IMR-90 (cell line): ENCODE measurements around the gene MAST3. TPM values are rescaled to one million over a fixed set of nuclear protein-coding genes. Genes with fewer than 3 reads are reported as not detected.

Experiments used
- ATAC-seq: fragments of 200-7000 bp; cut with Tn5 transposase; 2 replicates; pipeline ENCODE4 v1.9.1; 2020; ENCODE audit warnings: low read depth, mild to moderate bottlenecking, moderate library complexity
- BruUV-seq: library from RNA; stranded (reverse); fragments of 400-500 nt; replicated peaks from 2 replicates; lab custom pipeline; 2021; lab: Mats Ljungman, UMichigan
- CTCF ChIA-PET: fragments of 300-600 bp; formaldehyde crosslinking; extraction: SDS; loops from one replicate; lab custom pipeline; 2021; ENCODE audit warnings: antibody characterized with exemption; lab: Yijun Ruan, JAX
- POLR2A ChIA-PET: fragments of 300-600 bp; sonication (Branson Sonifier 250); formaldehyde crosslinking; loops from one replicate; lab custom pipeline; 2022; ENCODE audit warnings: antibody characterized with exemption; ENCODE audit not compliant: unreplicated experiment; lab: Charles Lee
- DNase-seq: peaks from one replicate; pipeline ENCODE4 v3.0.0; 2013
- H2AFZ ChIP-seq: replicated peaks from 2 replicates; pipeline ENCODE3; 2013; ENCODE audit warnings: low read length, mild to moderate bottlenecking; ENCODE audit not compliant: poor library complexity
- H2AK5ac ChIP-seq: 2 replicates; pipeline ENCODE4 v1.6.1; 2013; ENCODE audit warnings: low read depth, low read length, inconsistent platforms
- H2AK9ac ChIP-seq: replicated peaks from 2 replicates; pipeline ENCODE3; 2013; ENCODE audit warnings: mild to moderate bottlenecking, low read depth, low read length, moderate library complexity; ENCODE audit not compliant: poor library complexity
- H2BK120ac ChIP-seq: 2 replicates; pipeline ENCODE4 v1.6.1; 2013; ENCODE audit warnings: low read depth, low read length, inconsistent platforms
- H2BK15ac ChIP-seq: 3 replicates; pipeline ENCODE4 v1.6.1; 2013; ENCODE audit warnings: low read depth, low read length, inconsistent platforms
- H2BK20ac ChIP-seq: 2 replicates; pipeline ENCODE4 v1.6.1; 2013; ENCODE audit warnings: low read depth, mild to moderate bottlenecking, inconsistent platforms, low read length, moderate library complexity
- H2BK5ac ChIP-seq: 2 replicates; pipeline ENCODE4 v1.6.1; 2013; ENCODE audit warnings: mild to moderate bottlenecking, low read depth, low read length, inconsistent platforms; ENCODE audit not compliant: poor library complexity, severe bottlenecking
- H3K14ac ChIP-seq: replicated peaks from 2 replicates; pipeline ENCODE4 v1.6.1; 2013; ENCODE audit warnings: low read depth, low read length, inconsistent platforms
- H3K18ac ChIP-seq: 2 replicates; pipeline ENCODE4 v1.6.1; 2013; ENCODE audit warnings: low read depth, low read length, control low read depth
- H3K23ac ChIP-seq: 2 replicates; pipeline ENCODE4 v1.6.1; 2013; ENCODE audit warnings: low read depth, low read length, inconsistent platforms
- H3K27ac ChIP-seq: 2 replicates; pipeline ENCODE4 v1.5.1; 2013; ENCODE audit warnings: mild to moderate bottlenecking, control low read depth, low read length; ENCODE audit not compliant: insufficient read depth
- H3K27me3 ChIP-seq: 2 replicates; pipeline ENCODE4 v1.6.1; 2013; ENCODE audit warnings: low read length; ENCODE audit not compliant: control insufficient read depth, insufficient read depth
- H3K36me3 ChIP-seq: 2 replicates; pipeline ENCODE4 v1.6.1; 2013; ENCODE audit warnings: low read length, mixed read lengths; ENCODE audit not compliant: control insufficient read depth, insufficient read depth
- H3K4ac ChIP-seq: 2 replicates; pipeline ENCODE4 v1.6.1; 2013; ENCODE audit warnings: low read depth, low read length, inconsistent platforms
- H3K4me1 ChIP-seq: 2 replicates; pipeline ENCODE4 v1.6.1; 2013; ENCODE audit warnings: low read length, mixed read lengths; ENCODE audit not compliant: control insufficient read depth, insufficient read depth
- H3K4me2 ChIP-seq: 2 replicates; pipeline ENCODE4 v1.6.1; 2013; ENCODE audit warnings: low read depth, mild to moderate bottlenecking, control low read depth, low read length, moderate library complexity
- H3K4me3 ChIP-seq: 2 replicates; pipeline ENCODE4 v1.5.1; 2013; ENCODE audit warnings: low read depth, mild to moderate bottlenecking, control low read depth, low read length, moderate library complexity; ENCODE audit not compliant: insufficient read depth
- H3K56ac ChIP-seq: 2 replicates; pipeline ENCODE4 v1.6.1; 2013; ENCODE audit warnings: low read length, inconsistent platforms; ENCODE audit not compliant: insufficient read depth; ENCODE audit errors: extremely low read depth
- H3K79me1 ChIP-seq, 2 experiments: 2 replicates each; pipeline ENCODE4 v1.6.1; 2013; ENCODE audit warnings: low read length in 2 of 2, inconsistent platforms in 1 of 2, low read depth in 1 of 2
- H3K9ac ChIP-seq: 2 replicates; pipeline ENCODE4 v1.6.1; 2013; ENCODE audit warnings: low read depth, low read length, control low read depth
- H3K9me1 ChIP-seq: 2 replicates; pipeline ENCODE4 v1.6.1; 2013; ENCODE audit warnings: low read length, inconsistent platforms; ENCODE audit not compliant: insufficient read depth
- H3K9me3 ChIP-seq: 2 replicates; pipeline ENCODE4 v1.6.1; 2013; ENCODE audit warnings: low read length; ENCODE audit not compliant: control insufficient read depth, insufficient read depth
- H4K20me1 ChIP-seq: 2 replicates; pipeline ENCODE4 v1.6.1; 2013; ENCODE audit warnings: low read length, inconsistent platforms; ENCODE audit not compliant: insufficient read depth
- H4K5ac ChIP-seq: 2 replicates; pipeline ENCODE4 v1.6.1; 2013; ENCODE audit warnings: mild to moderate bottlenecking, low read depth, low read length, control low read depth
- H4K8ac ChIP-seq, 2 experiments: 2 replicates each; pipeline ENCODE4 v1.6.1; 2013; ENCODE audit warnings: low read depth in 2 of 2, low read length in 2 of 2, control low read depth in 1 of 2, inconsistent platforms in 1 of 2
- H4K91ac ChIP-seq: 2 replicates; pipeline ENCODE4 v1.6.1; 2013; ENCODE audit warnings: low read depth, low read length, inconsistent platforms; ENCODE audit not compliant: insufficient read depth
- POLR2A ChIP-seq: IDR thresholded peaks from 2 replicates; pipeline ENCODE4 v1.6.1; 2012; ENCODE audit warnings: mild to moderate bottlenecking, low read depth, low read length
- WGBS, 2 experiments: methylation state at CpG; one replicate each; pipeline versions ENCODE4 v1.1.5 to v1.1.7; 2013; ENCODE audit warnings: missing lambda C conversion rate in 2 of 2; ENCODE audit not compliant: insufficient read length in 1 of 2; ENCODE audit errors: extremely low coverage in 2 of 2; 5-methylcytosine and 5-hydroxymethylcytosine counted together
- dilution Hi-C: fragments of 300-500 bp; cut with HindIII; formaldehyde crosslinking; loops from one replicate; pipeline ENCODE4 v1.14.3; 2018; ENCODE audit warnings: low sequenced_read_pairs; ENCODE audit not compliant: unreplicated experiment
- in situ Hi-C: fragments of 300-500 bp; cut with MboI; formaldehyde crosslinking; loops from 3 replicates; pipeline ENCODE4 v1.14.3; 2019; ENCODE audit warnings: low sequenced_read_pairs, inconsistent platforms, mixed read lengths
- intact Hi-C: fragments of 100-400 bp; cut with micrococcal nuclease; formaldehyde crosslinking; loops from 2 replicates; pipeline ENCODE4 v1.10.0; 2022
- polyA plus RNA-seq, 3 experiments: library from polyadenylated mRNA; depleted of rRNA; stranded (reverse); fragments of >200 nt; gene quantifications; 2 replicates each; pipeline ENCODE4 v1.2.3, GENCODE V29; 2012; ENCODE audit warnings: low replicate concordance in 1 of 3
- total RNA-seq: library from RNA; depleted of rRNA; stranded (reverse); fragments of >200 nt; gene quantifications from 2 replicates; pipeline ENCODE4 v1.2.3, GENCODE V29; 2012

Gene MAST3
- total and polyA plus RNA-seq, 2 of the 4 experiments (the other 2 are of a cell fraction) = 1.3 to 4.3 TPM

GRCh38 chr19:18173054-18173571 is 75.5 kb downstream of the MAST3 start:
- dilution Hi-C loops (no loop called here), in situ Hi-C loops (no loop called here), intact Hi-C loops (loop anchor here (5.0 kb wide), 2 partner anchors 79 to 166 kb away; partner anchors contain the start of gene ARRDC2)
- Histone ChIP-seq H3K56ac (no peak overlapping the region), H3K18ac (no peak overlapping the region; the same call in 1 of the 2 replicates), H2AFZ (peak overlapping the region; percentile 93), H3K27me3 (peaks cover 4% of the 10 kb centered on the region; the same call in 1 of the 2 replicates), H4K20me1 (no peaks in the 10 kb centered on the region), H2BK20ac (no peak overlapping the region), H3K4me2 (peak overlapping the region; percentile 88), H2BK15ac (no peak overlapping the region; the same call in 2 of the 3 replicates), H4K5ac (peak overlapping the region; percentile 60; the same call in 1 of the 2 replicates), H3K79me1 (no peaks in the 10 kb centered on the region), H4K8ac (peak overlapping the region in 1 of 2 experiments; percentile 39; a peak in 1 of 4 replicates), H3K27ac (no peak overlapping the region), H2BK120ac (no peak overlapping the region), H3K4me1 (peaks cover 3% of the 10 kb centered on the region; the same call in 1 of the 2 replicates), H3K9me1 (0 out of 2 replicates have a peak, but pooled peaks cover 3% of the 10 kb centered on the region), H3K23ac (no peak overlapping the region), H3K36me3 (peaks cover 10% of the 10 kb centered on the region; the same call in 1 of the 2 replicates), H3K4me3 (peak overlapping the region; percentile 85; the same call in 1 of the 2 replicates), H3K9ac (no peak overlapping the region), H2BK5ac (no peak overlapping the region), H3K9me3 (no peaks in the 10 kb centered on the region), H2AK9ac (no peak overlapping the region), H2AK5ac (peak overlapping the region; percentile 25; the same call in 1 of the 2 replicates), H4K91ac (no peak overlapping the region), H3K14ac (no peak overlapping the region), H3K4ac (peak overlapping the region; percentile 41; the same call in 1 of the 2 replicates)
- CTCF ChIA-PET = no interaction called here
- BruUV-seq = no TSS peak
- no peak for TF ChIP-seq POLR2A
- DNase-seq (no peak), ATAC-seq (peak; percentile 3; the same call in 1 of the 2 replicates)
- POLR2A ChIA-PET = no interaction called here
- 100% methylated on average over 3 of the region's 18 CpGs; no CpG with 5 or more reads in 1 of the 2 experiments for WGBS, 2 experiments
